ENCODE data around the gene VPS41.

- TF ChIP-seq, protein P1, sequence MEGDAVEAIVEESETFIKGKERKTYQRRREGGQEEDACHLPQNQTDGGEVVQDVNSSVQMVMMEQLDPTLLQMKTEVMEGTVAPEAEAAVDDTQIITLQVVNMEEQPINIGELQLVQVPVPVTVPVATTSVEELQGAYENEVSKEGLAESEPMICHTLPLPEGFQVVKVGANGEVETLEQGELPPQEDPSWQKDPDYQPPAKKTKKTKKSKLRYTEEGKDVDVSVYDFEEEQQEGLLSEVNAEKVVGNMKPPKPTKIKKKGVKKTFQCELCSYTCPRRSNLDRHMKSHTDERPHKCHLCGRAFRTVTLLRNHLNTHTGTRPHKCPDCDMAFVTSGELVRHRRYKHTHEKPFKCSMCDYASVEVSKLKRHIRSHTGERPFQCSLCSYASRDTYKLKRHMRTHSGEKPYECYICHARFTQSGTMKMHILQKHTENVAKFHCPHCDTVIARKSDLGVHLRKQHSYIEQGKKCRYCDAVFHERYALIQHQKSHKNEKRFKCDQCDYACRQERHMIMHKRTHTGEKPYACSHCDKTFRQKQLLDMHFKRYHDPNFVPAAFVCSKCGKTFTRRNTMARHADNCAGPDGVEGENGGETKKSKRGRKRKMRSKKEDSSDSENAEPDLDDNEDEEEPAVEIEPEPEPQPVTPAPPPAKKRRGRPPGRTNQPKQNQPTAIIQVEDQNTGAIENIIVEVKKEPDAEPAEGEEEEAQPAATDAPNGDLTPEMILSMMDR (IDR thresholded peaks at IDR 0.05; ENCODE audit: borderline replicate concordance, extremely low read depth, low read length, poor library complexity, severe bottlenecking): no peak
- no peak for TF ChIP-seq EZH2 (IDR thresholded peaks at IDR 0.05; ENCODE audit: borderline replicate concordance, low read depth, low read length, severe bottlenecking)
Measured at GRCh38 chr7:38740041-38740440, 168.9 kb downstream of the VPS41 start.

All from DND-41 (cell line).